Endothelial cell of umbilical vein (primary cell): ENCODE results near the gene DCAF11.

ENCODE experiments used
- GATA2 ChIP-seq: IDR thresholded peaks from 2 replicates; pipeline ENCODE4 v1.7.0; 2011; ENCODE audit warnings: low read depth, mild to moderate bottlenecking, moderate library complexity, mixed read lengths, low read length; ENCODE audit not compliant: insufficient read length, insufficient read depth
- MYC ChIP-seq: IDR thresholded peaks from one replicate; pipeline ENCODE4 v1.6.1; 2011; ENCODE audit warnings: mild to moderate bottlenecking, low read depth, low read length
- POLR2A ChIP-seq: IDR thresholded peaks from 2 replicates; pipeline ENCODE4 v1.6.1; 2012; ENCODE audit warnings: low read depth, mild to moderate bottlenecking, control low read depth, low read length
- TF ChIP-seq, protein P1 (sequence below), 2 donors: IDR thresholded peaks; 1 replicate in 1 of 2; 2 replicates in 1 of 2; pipeline ENCODE4 v1.5.1; 2011; ENCODE audit warnings: low read length in 2 of 2, mild to moderate bottlenecking in 2 of 2, moderate library complexity in 2 of 2, control low read depth in 1 of 2, inconsistent platforms in 1 of 2, low read depth in 1 of 2; ENCODE audit not compliant: insufficient read depth in 1 of 2; ENCODE audit errors: extremely low read depth in 1 of 2

DNA sequence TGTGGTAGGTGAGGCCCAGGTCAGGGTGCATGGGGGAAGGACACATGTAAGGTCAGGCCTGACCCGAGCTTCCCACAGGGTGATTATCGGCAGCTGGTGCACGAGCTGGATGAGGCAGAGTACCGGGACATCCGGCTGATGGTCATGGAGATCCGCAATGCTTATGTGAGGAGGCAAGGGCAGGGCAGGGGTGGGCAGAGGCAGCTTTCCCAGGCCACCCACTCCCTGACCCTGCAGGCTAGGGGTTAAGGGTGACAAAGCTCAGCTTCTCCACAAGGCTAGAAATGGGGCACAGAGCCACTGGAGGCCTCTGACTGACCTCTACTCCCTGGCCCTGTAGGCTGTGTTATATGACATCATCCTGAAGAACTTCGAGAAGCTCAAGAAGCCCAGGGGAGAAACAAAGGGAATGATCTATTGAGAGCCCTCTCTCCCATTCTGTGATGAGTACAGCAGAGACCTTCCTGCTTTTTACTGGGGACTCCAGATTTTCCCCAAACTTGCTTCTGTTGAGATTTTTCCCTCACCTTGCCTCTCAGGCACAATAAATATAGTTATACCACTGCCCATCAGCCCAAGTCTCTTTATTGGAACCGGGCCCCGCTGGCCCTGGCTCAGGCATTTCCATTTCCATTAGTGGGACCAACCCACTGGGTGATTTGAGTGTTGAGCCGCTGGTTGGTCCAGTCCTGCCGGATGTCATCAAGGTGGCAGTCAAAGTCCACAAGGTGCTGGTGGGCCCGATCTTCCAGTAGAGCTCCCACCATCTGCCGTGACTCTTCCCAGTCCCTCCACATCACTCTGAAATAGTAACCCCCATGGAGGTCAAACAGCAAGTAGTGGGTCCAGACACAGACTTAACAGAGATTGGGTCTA, 24.1 kb downstream of the DCAF11 start:
- TF ChIP-seq, protein P1, sequence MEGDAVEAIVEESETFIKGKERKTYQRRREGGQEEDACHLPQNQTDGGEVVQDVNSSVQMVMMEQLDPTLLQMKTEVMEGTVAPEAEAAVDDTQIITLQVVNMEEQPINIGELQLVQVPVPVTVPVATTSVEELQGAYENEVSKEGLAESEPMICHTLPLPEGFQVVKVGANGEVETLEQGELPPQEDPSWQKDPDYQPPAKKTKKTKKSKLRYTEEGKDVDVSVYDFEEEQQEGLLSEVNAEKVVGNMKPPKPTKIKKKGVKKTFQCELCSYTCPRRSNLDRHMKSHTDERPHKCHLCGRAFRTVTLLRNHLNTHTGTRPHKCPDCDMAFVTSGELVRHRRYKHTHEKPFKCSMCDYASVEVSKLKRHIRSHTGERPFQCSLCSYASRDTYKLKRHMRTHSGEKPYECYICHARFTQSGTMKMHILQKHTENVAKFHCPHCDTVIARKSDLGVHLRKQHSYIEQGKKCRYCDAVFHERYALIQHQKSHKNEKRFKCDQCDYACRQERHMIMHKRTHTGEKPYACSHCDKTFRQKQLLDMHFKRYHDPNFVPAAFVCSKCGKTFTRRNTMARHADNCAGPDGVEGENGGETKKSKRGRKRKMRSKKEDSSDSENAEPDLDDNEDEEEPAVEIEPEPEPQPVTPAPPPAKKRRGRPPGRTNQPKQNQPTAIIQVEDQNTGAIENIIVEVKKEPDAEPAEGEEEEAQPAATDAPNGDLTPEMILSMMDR (IDR thresholded peaks at IDR 0.05; ENCODE audit: extremely low read depth in 1 of 2, insufficient read depth in 1 of 2, low read depth in 1 of 2, low read length in 2 of 2) = no peak
- no peak for TF ChIP-seq GATA2
- TF ChIP-seq MYC = no peak
- TF ChIP-seq POLR2A = no peak
